HCT116 (cell line): ENCODE measurements around the gene MAFG. TPM values are rescaled to one million over a fixed set of nuclear protein-coding genes. Genes with fewer than 3 reads are reported as not detected.
A peak's percentile ranks its signal among the peaks of the same experiment; 100 is the strongest.

Source experiments
- ATAC-seq: fragments of 200-7000 bp; cut with Tn5 transposase; 2 replicates; pipeline ENCODE4 v1.9.1; 2020; ENCODE audit warnings: mild to moderate bottlenecking, moderate library complexity
- BruUV-seq: library from RNA; stranded (reverse); fragments of 400-500 nt; replicated peaks from 2 replicates; lab custom pipeline; 2021; lab: Mats Ljungman, UMichigan
- CTCF ChIA-PET: fragments of 300-600 bp; sonication (Branson Sonifier 250); formaldehyde crosslinking; loops from one replicate; lab custom pipeline; 2021; ENCODE audit warnings: antibody characterized with exemption; lab: Charles Lee
- POLR2A ChIA-PET: fragments of 300-600, 350-600 bp; sonication (Branson Sonifier 250); formaldehyde crosslinking; loops from one replicate; lab custom pipeline; 2021; ENCODE audit warnings: antibody characterized with exemption; lab: Charles Lee
- RAD21 ChIA-PET, 2 experiments: fragments of 300-600 bp; sonication (Branson Sonifier 250); formaldehyde crosslinking; loops; one replicate each; lab custom pipeline; 2023; ENCODE audit warnings: low total read pairs in 2 of 2; ENCODE audit not compliant: uncharacterized antibody in 2 of 2, unreplicated experiment in 2 of 2, low non-redundant PET in 1 of 2; lab: Charles Lee
- DNase-seq: peaks from one replicate; pipeline ENCODE4 v3.0.0-alpha.2; 2010; ENCODE audit warnings: low read depth, low spot score
- H2AFZ ChIP-seq: fragments of 200-600 bp; shearing (Covaris generic), sonication (generic); 2 replicates; pipeline ENCODE4 v1.6.1; 2017; ENCODE audit warnings: low read depth, mixed run types, mixed read lengths, antibody characterized with exemption, low read length; ENCODE audit not compliant: poor library complexity, severe bottlenecking
- H3K27ac ChIP-seq: 2 replicates; pipeline ENCODE4 v1.5.1; 2012; ENCODE audit warnings: low read depth, low read length
- H3K27me3 ChIP-seq: fragments of 200-600 bp; sonication (generic); 2 replicates; pipeline ENCODE4 v1.6.1; 2016; ENCODE audit warnings: mixed run types, low read length, mixed read lengths; ENCODE audit not compliant: insufficient read depth
- H3K36me3 ChIP-seq, 2 experiments: fragments of 200-500 bp in 1 of 2; fragments of 200-600 bp in 1 of 2; sonication (Bioruptor generic) in 1 of 2; sonication (generic) in 1 of 2; 2 replicates each; pipeline versions ENCODE4 v1.5.1 to v1.6.1; 2014 to 2016; ENCODE audit warnings: low read length in 2 of 2, inconsistent platforms in 1 of 2, mixed read lengths in 1 of 2, mixed run types in 1 of 2; ENCODE audit not compliant: insufficient read depth in 2 of 2, control insufficient read depth in 1 of 2
- H3K4me1 ChIP-seq, 2 experiments: fragments of 200-600 bp in 1 of 2; sonication (generic) in 1 of 2; 2 replicates each; pipeline versions ENCODE4 v1.5.1 to v1.6.1; 2012 to 2017; ENCODE audit warnings: low read length in 2 of 2, inconsistent platforms in 1 of 2, mild to moderate bottlenecking in 1 of 2, mixed read lengths in 1 of 2, mixed run types in 1 of 2, moderate library complexity in 1 of 2; ENCODE audit not compliant: insufficient read depth in 2 of 2, control insufficient read depth in 1 of 2
- H3K4me2 ChIP-seq: fragments of 200-600 bp; sonication (generic); 2 replicates; pipeline ENCODE4 v1.6.1; 2017; ENCODE audit warnings: mixed run types, low read length, mixed read lengths
- H3K4me3 ChIP-seq, 2 experiments: fragments of 200-600 bp in 1 of 2; sonication (generic) in 1 of 2; replicated peaks in 1 of 2; 2 replicates each; pipeline ENCODE4 v1.5.1; 2011 to 2016; ENCODE audit warnings: low read length in 2 of 2, control low read depth in 1 of 2, low read depth in 1 of 2, mild to moderate bottlenecking in 1 of 2, mixed read lengths in 1 of 2, mixed run types in 1 of 2
- H3K79me2 ChIP-seq: fragments of 200-600 bp; sonication (generic); 2 replicates; pipeline ENCODE4 v1.6.1; 2017; ENCODE audit warnings: mild to moderate bottlenecking, mixed run types, low read length, moderate library complexity, mixed read lengths; ENCODE audit not compliant: insufficient read depth
- H3K9ac ChIP-seq: fragments of 200-600 bp; sonication (generic); 2 replicates; pipeline ENCODE4 v1.6.1; 2016; ENCODE audit warnings: low read length, mixed read lengths
- H3K9me2 ChIP-seq: fragments of 200-600 bp; sonication (generic), shearing (Covaris generic); 2 replicates; pipeline ENCODE4 v1.6.1; 2017; ENCODE audit warnings: mixed run types, mild to moderate bottlenecking, moderate library complexity; ENCODE audit not compliant: insufficient read depth
- H3K9me3 ChIP-seq, 2 experiments: fragments of 200-500 bp in 1 of 2; fragments of 200-600 bp in 1 of 2; sonication (Bioruptor generic) in 1 of 2; sonication (generic) in 1 of 2; 2 replicates each; pipeline ENCODE4 v1.6.1; 2014 to 2017; ENCODE audit warnings: low read length in 2 of 2, mixed read lengths in 2 of 2, inconsistent platforms in 1 of 2, low read depth in 1 of 2, mild to moderate bottlenecking in 1 of 2, mixed run types in 1 of 2, moderate library complexity in 1 of 2; ENCODE audit not compliant: control insufficient read depth in 1 of 2, insufficient read depth in 1 of 2
- H4K20me1 ChIP-seq: fragments of 200-600 bp; sonication (generic), shearing (Covaris generic); 2 replicates; pipeline ENCODE4 v1.6.1; 2017; ENCODE audit warnings: mixed run types, mild to moderate bottlenecking, moderate library complexity; ENCODE audit not compliant: insufficient read depth
- CBX3 ChIP-seq: IDR thresholded peaks from 2 replicates; pipeline ENCODE4 v1.6.1; 2012; ENCODE audit warnings: low read depth
- EGR1 ChIP-seq: IDR thresholded peaks from 2 replicates; pipeline ENCODE4 v1.6.1; 2012; ENCODE audit warnings: low read depth
- ELF1 ChIP-seq: IDR thresholded peaks from 2 replicates; pipeline ENCODE4 v1.6.1; 2012; ENCODE audit warnings: low read depth, borderline replicate concordance
- EZH2phosphoT487 ChIP-seq: fragments of 200-600 bp; IDR thresholded peaks from 2 replicates; pipeline ENCODE4 v1.6.1; 2018; ENCODE audit warnings: antibody characterized with exemption, borderline replicate concordance
- FOSL1 ChIP-seq: IDR thresholded peaks from 2 replicates; pipeline ENCODE4 v1.6.1; 2012; ENCODE audit warnings: low read depth
- JUND ChIP-seq: IDR thresholded peaks from 2 replicates; pipeline ENCODE4 v1.6.1; 2012
- MAX ChIP-seq: IDR thresholded peaks from 2 replicates; pipeline ENCODE4 v1.6.1; 2012
- POLR2A ChIP-seq: IDR thresholded peaks from 2 replicates; pipeline ENCODE4 v1.7.0; 2011; ENCODE audit warnings: borderline replicate concordance; ENCODE audit not compliant: insufficient read depth, insufficient read length; ENCODE audit errors: extremely low read depth
- POLR2AphosphoS5 ChIP-seq: IDR thresholded peaks from 2 replicates; pipeline ENCODE4 v1.6.1; 2011; ENCODE audit warnings: mild to moderate bottlenecking, low read depth, low read length, moderate library complexity
- REST ChIP-seq: IDR thresholded peaks from 2 replicates; pipeline ENCODE4 v1.6.1; 2012; ENCODE audit warnings: low read depth
- SIN3A ChIP-seq: IDR thresholded peaks from 2 replicates; pipeline ENCODE4 v1.6.1; 2012; ENCODE audit warnings: low read depth
- ZBTB33 ChIP-seq: IDR thresholded peaks from 2 replicates; pipeline ENCODE4 v1.6.1; 2011; ENCODE audit warnings: mild to moderate bottlenecking, low read length, moderate library complexity; ENCODE audit not compliant: insufficient replicate concordance; ENCODE audit errors: extremely low read depth
- ZFX ChIP-seq: fragments of 450-650 bp; IDR thresholded peaks from 2 replicates; pipeline ENCODE4 v1.6.1; 2017
- ZNF274 ChIP-seq: fragments of 200-500 bp; sonication (Bioruptor generic); IDR thresholded peaks from 2 replicates; pipeline ENCODE4 v1.6.1; 2014; ENCODE audit warnings: mild to moderate bottlenecking, low read depth, low read length, inconsistent platforms
- intact Hi-C: fragments of 100-400 bp; cut with micrococcal nuclease; formaldehyde crosslinking; loops from 2 replicates; pipeline ENCODE4 v1.10.0; 2022
- total RNA-seq: library from RNA; stranded (reverse); gene quantifications from one replicate; pipeline ENCODE4 v1.2.1, GENCODE V29; 2021; ENCODE audit not compliant: unreplicated experiment

MAFG gene
- total RNA-seq, 1 experiment from 2014 or later: 46.8 TPM

- Histone ChIP-seq H3K27ac (peak overlapping the region; percentile 0; the same call in 1 of the 2 replicates), H3K9me2 (no peaks in the 10 kb centered on the region), H3K4me1 (peaks cover 5 to 25% of the 10 kb centered on the region in 2 experiments), H4K20me1 (no peaks in the 10 kb centered on the region), H3K36me3 (peaks cover 0 to 26% of the 10 kb centered on the region in 2 experiments; a peak in 2 of 4 replicates), H3K27me3 (no peaks in the 10 kb centered on the region), H3K9me3 (no peaks in the 10 kb centered on the region), H2AFZ (no peak overlapping the region), H3K4me2 (no peak overlapping the region), H3K9ac (no peak overlapping the region), H3K4me3 (no peak overlapping the region), H3K79me2 (no peaks in the 10 kb centered on the region; the same call in 1 of the 2 replicates)
- POLR2A ChIA-PET: interaction anchor here (0.6 kb wide), 1 partner anchor 24 kb away, joined by 3 read pairs; no protein-coding TSS in a partner anchor
- TF ChIP-seq ELF1 (no peak), ZFX (no peak), EZH2phosphoT487 (no peak), REST (no peak), POLR2AphosphoS5 (no peak), FOSL1 (no peak), EGR1 (no peak), ZNF274 (no peak), CBX3 (no peak), JUND (no peak), POLR2A (no peak), MAX (no peak), SIN3A (no peak), ZBTB33 (no peak)
- intact Hi-C loops: no loop called here
- RAD21 ChIA-PET: no interaction called here
- ATAC-seq (no peak), DNase-seq (no peak)
- CTCF ChIA-PET: no interaction called here
- no TSS peak for BruUV-seq
These were observed 23.5 kb downstream of the MAFG start for GRCh38 chr17:81903896-81904599.
